ENCODE measurements around the gene PLPP7.

GRCh38 chr9:131334629-131335367 is 45.3 kb downstream of the PLPP7 start:
- TF ChIP-seq CTCF (IDR thresholded peaks at IDR 0.05) (no peak), POLR2A (IDR thresholded peaks at IDR 0.05) (no peak)
